HepG2 (cell line): ENCODE results near the gene PPP1R1B. TPM values are rescaled to one million over a fixed set of nuclear protein-coding genes. Genes with fewer than 3 reads are reported as not detected.

Experiments used
- CHD4 ChIP-seq: fragments of 200-600 bp; sonication (generic); IDR thresholded peaks from 2 replicates; pipeline ENCODE4 v1.7.0; 2017; ENCODE audit warnings: mild to moderate bottlenecking, low read length, borderline replicate concordance
- CREM ChIP-seq, 2 experiments: sonication (generic) in 1 of 2; formaldehyde crosslinking in 1 of 2; IDR thresholded peaks; 2 replicates each; pipeline versions ENCODE4 v1.4.0 to v1.6.1; 2016 to 2020; ENCODE audit warnings: antibody characterized with exemption in 1 of 2, mild to moderate bottlenecking in 1 of 2, missing genetic modification reagents in 1 of 2
- HIVEP1 ChIP-seq: sonication (generic); formaldehyde crosslinking; IDR thresholded peaks from 2 replicates; pipeline ENCODE4 v1.4.0; 2020; ENCODE audit warnings: mild to moderate bottlenecking, missing genetic modification reagents
- HOXA5 ChIP-seq: sonication (generic); formaldehyde crosslinking; IDR thresholded peaks from 2 replicates; pipeline ENCODE4 v1.4.0; 2020; ENCODE audit warnings: missing genetic modification reagents
- MAFF ChIP-seq: IDR thresholded peaks from 2 replicates; pipeline ENCODE4 v1.6.1; 2011; ENCODE audit warnings: low read depth, low read length, improper control_type of control experiment
- MBD4 ChIP-seq: IDR thresholded peaks from 2 replicates; pipeline ENCODE4 v1.6.1; 2012; ENCODE audit warnings: low read length, inconsistent platforms, borderline replicate concordance
- RFX1 ChIP-seq: fragments of 450-650 bp; IDR thresholded peaks from 2 replicates; pipeline ENCODE4 v1.6.1; 2017
- SMYD3 ChIP-seq: sonication (generic); formaldehyde crosslinking; IDR thresholded peaks from 2 replicates; pipeline ENCODE4 v1.8.1; 2023; ENCODE audit warnings: mild to moderate bottlenecking, missing genetic modification reagents
- SNRNP70 ChIP-seq: fragments of 200-400 bp; formaldehyde crosslinking; IDR thresholded peaks from 2 replicates; pipeline ENCODE4 v1.6.1; 2017; ENCODE audit warnings: mild to moderate bottlenecking, low read depth, low read length, moderate library complexity
- THAP11 ChIP-seq: IDR thresholded peaks from 2 replicates; pipeline ENCODE4 v1.6.1; 2016; ENCODE audit warnings: missing biosample characterization, missing genetic modification reagents
- ZKSCAN5 ChIP-seq: sonication (generic); formaldehyde crosslinking; IDR thresholded peaks from 2 replicates; pipeline ENCODE4 v1.5.1; 2020; ENCODE audit warnings: mild to moderate bottlenecking, missing genetic modification reagents
- ZNF10 ChIP-seq: sonication (generic); formaldehyde crosslinking; IDR thresholded peaks from 2 replicates; pipeline ENCODE4 v1.4.0; 2020; ENCODE audit warnings: mild to moderate bottlenecking, low read depth, missing genetic modification reagents, borderline replicate concordance
- ZNF101 ChIP-seq: sonication (generic); formaldehyde crosslinking; IDR thresholded peaks from 2 replicates; pipeline ENCODE4 v1.4.0; 2020; ENCODE audit warnings: mild to moderate bottlenecking, low read depth, missing genetic modification reagents, borderline replicate concordance
- ZNF563 ChIP-seq: sonication (generic); formaldehyde crosslinking; IDR thresholded peaks from 2 replicates; pipeline ENCODE4 v1.8.0; 2022; ENCODE audit warnings: mild to moderate bottlenecking, moderate library complexity, missing genetic modification reagents
- ZNF652 ChIP-seq: IDR thresholded peaks from 2 replicates; pipeline ENCODE4 v1.6.1; 2016; ENCODE audit warnings: low read depth, borderline replicate concordance
- ZNF704 ChIP-seq: sonication (generic); formaldehyde crosslinking; IDR thresholded peaks from 2 replicates; pipeline ENCODE4 v1.8.1; 2023; ENCODE audit warnings: mild to moderate bottlenecking, inconsistent platforms, moderate library complexity, missing genetic modification reagents, borderline replicate concordance
- ZNF777 ChIP-seq: sonication (generic); formaldehyde crosslinking; IDR thresholded peaks from 2 replicates; pipeline ENCODE4 v1.4.0; 2020; ENCODE audit warnings: missing genetic modification reagents
- ZNF839 ChIP-seq: sonication (generic); formaldehyde crosslinking; IDR thresholded peaks from 2 replicates; pipeline ENCODE4 v1.4.0; 2020; ENCODE audit warnings: missing genetic modification reagents, mild to moderate bottlenecking, borderline replicate concordance
- polyA plus RNA-seq, 8 experiments: library from polyadenylated mRNA; depleted of rRNA in 3 of 8; stranded (reverse) in 7 of 8; unstranded in 1 of 8; fragments of >200 nt; fragmentation: Illumina TruSeq in 4 of 8; extraction: Trizol in 4 of 8; gene quantifications; 2 replicates each; pipeline versions ENCODE4 v1.2.1 to v1.2.3, GENCODE V29; 2011 to 2016; ENCODE audit warnings: low read depth in 4 of 8, missing spikeins in 1 of 8, mixed read lengths in 1 of 8; ENCODE audit not compliant: insufficient read depth in 1 of 8
- total RNA-seq, 5 experiments: library from RNA; depleted of rRNA; stranded (reverse); fragments of >200 nt; fragmentation: Illumina TruSeq; extraction: Trizol; gene quantifications; 2 replicates each; pipeline ENCODE4 v1.2.3, GENCODE V29; 2016; ENCODE audit warnings: low read depth in 1 of 5
- TF ChIP-seq, protein P1 (sequence below): sonication (generic); formaldehyde crosslinking; conservative IDR thresholded peaks from 2 replicates; pipeline ENCODE4 v1.5.0; 2020; ENCODE audit warnings: missing genetic modification reagents
- TF ChIP-seq, protein P2 (sequence below): sonication (generic); formaldehyde crosslinking; IDR thresholded peaks from 2 replicates; pipeline ENCODE4 v1.8.0; 2023; ENCODE audit warnings: mild to moderate bottlenecking, missing genetic modification reagents
- TF ChIP-seq, protein P3 (sequence below): sonication (generic); formaldehyde crosslinking; IDR thresholded peaks from 2 replicates; pipeline ENCODE4 v1.5.0; 2020; ENCODE audit warnings: mild to moderate bottlenecking, missing genetic modification reagents
- TF ChIP-seq, protein P4 (sequence below): sonication (generic); formaldehyde crosslinking; IDR thresholded peaks from 2 replicates; pipeline ENCODE4 v1.9.0; 2022; ENCODE audit warnings: low read depth, missing genetic modification reagents

PPP1R1B gene
- total and polyA plus RNA-seq, 2 of the 13 experiments (the other 11 are each of a cell fraction or from before 2014, with no cell fraction given): 0.08 TPM; not detected in 1

GRCh38 chr17:39618956-39619785 is 7.6 kb upstream of the PPP1R1B start (continued):
- TF ChIP-seq ZNF101 (no peak), ZNF652 (CRISPR knock-in tag) (no peak), MAFF (no peak), MBD4 (no peak), ZKSCAN5 (CRISPR knock-in tag) (no peak), THAP11 (CRISPR knock-in tag) (no peak), HOXA5 (CRISPR knock-in tag) (no peak), RFX1 (no peak), ZNF704 (CRISPR knock-in tag) (no peak), ZNF839 (no peak), CHD4 (no peak), ZNF777 (CRISPR knock-in tag) (no peak), HIVEP1 (CRISPR knock-in tag) (peak; percentile 0; the same call in 1 of the 2 replicates), ZNF563 (CRISPR knock-in tag) (no peak), ZNF10 (CRISPR knock-in tag) (no peak), SNRNP70 (no peak), CREM (IDR thresholded peaks at IDR 0.05) (no peak), CREM (CRISPR knock-in tag; IDR thresholded peaks at IDR 0.05) (no peak), SMYD3 (CRISPR knock-in tag) (no peak)
- TF ChIP-seq, protein P1, sequence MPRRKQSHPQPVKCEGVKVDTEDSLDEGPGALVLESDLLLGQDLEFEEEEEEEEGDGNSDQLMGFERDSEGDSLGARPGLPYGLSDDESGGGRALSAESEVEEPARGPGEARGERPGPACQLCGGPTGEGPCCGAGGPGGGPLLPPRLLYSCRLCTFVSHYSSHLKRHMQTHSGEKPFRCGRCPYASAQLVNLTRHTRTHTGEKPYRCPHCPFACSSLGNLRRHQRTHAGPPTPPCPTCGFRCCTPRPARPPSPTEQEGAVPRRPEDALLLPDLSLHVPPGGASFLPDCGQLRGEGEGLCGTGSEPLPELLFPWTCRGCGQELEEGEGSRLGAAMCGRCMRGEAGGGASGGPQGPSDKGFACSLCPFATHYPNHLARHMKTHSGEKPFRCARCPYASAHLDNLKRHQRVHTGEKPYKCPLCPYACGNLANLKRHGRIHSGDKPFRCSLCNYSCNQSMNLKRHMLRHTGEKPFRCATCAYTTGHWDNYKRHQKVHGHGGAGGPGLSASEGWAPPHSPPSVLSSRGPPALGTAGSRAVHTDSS (CRISPR knock-in tag): no peak
- TF ChIP-seq, protein P2, sequence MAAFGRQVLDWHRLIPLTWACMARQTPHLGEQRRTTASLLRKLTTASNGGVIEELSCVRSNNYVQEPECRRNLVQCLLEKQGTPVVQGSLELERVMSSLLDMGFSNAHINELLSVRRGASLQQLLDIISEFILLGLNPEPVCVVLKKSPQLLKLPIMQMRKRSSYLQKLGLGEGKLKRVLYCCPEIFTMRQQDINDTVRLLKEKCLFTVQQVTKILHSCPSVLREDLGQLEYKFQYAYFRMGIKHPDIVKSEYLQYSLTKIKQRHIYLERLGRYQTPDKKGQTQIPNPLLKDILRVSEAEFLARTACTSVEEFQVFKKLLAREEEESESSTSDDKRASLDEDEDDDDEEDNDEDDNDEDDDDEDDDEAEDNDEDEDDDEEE: no peak
- TF ChIP-seq, protein P3, sequence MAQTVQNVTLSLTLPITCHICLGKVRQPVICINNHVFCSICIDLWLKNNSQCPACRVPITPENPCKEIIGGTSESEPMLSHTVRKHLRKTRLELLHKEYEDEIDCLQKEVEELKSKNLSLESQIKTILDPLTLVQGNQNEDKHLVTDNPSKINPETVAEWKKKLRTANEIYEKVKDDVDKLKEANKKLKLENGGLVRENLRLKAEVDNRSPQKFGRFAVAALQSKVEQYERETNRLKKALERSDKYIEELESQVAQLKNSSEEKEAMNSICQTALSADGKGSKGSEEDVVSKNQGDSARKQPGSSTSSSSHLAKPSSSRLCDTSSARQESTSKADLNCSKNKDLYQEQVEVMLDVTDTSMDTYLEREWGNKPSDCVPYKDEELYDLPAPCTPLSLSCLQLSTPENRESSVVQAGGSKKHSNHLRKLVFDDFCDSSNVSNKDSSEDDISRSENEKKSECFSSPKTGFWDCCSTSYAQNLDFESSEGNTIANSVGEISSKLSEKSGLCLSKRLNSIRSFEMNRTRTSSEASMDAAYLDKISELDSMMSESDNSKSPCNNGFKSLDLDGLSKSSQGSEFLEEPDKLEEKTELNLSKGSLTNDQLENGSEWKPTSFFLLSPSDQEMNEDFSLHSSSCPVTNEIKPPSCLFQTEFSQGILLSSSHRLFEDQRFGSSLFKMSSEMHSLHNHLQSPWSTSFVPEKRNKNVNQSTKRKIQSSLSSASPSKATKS (CRISPR knock-in tag): no peak
- TF ChIP-seq, protein P4, sequence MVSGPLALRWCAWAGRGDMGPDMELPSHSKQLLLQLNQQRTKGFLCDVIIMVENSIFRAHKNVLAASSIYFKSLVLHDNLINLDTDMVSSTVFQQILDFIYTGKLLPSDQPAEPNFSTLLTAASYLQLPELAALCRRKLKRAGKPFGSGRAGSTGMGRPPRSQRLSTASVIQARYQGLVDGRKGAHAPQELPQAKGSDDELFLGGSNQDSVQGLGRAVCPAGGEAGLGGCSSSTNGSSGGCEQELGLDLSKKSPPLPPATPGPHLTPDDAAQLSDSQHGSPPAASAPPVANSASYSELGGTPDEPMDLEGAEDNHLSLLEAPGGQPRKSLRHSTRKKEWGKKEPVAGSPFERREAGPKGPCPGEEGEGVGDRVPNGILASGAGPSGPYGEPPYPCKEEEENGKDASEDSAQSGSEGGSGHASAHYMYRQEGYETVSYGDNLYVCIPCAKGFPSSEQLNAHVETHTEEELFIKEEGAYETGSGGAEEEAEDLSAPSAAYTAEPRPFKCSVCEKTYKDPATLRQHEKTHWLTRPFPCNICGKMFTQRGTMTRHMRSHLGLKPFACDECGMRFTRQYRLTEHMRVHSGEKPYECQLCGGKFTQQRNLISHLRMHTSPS (CRISPR knock-in tag): 0 out of 2 replicates have a peak, but pooled peaks have one; percentile 12
